GM19025 (cell line): ENCODE data around the gene PPP2R3B.
"Not testable (repeated sequence)": the region's sequence is repeated elsewhere in the genome, so short reads cannot be mapped to it uniquely, and the experiment has no call there.

Source experiments
- ATAC-seq: cut with Tn5 transposase; IDR thresholded peaks from one replicate; pipeline ENCODE4 v1.9.1; 2021; ENCODE audit warnings: mild to moderate bottlenecking, low read depth, moderate library complexity; ENCODE audit not compliant: unreplicated experiment

PPP2R3B gene

GRCh38 chrX:386768-387575, at the start of gene PPP2R3B:
Gene PPP2R3B, minus strand, starts transcription at chrX:386907. Its CDS starts 216 bp downstream, at chrX:386691.
- ATAC-seq: peak; percentile 91

GRCh38 chrX:435536-436122, 48.9 kb upstream of the PPP2R3B start:
- ATAC-seq: no peak

- ATAC-seq: no peak
Observed at GRCh38 chrX:434946-435345, 48.2 kb upstream of the PPP2R3B start.

GRCh38 chrX:433771-434170, 47.1 kb upstream of the PPP2R3B start:
- ATAC-seq: no peak

GRCh38 chrX:432666-433065, 46.0 kb upstream of the PPP2R3B start:
- not testable (repeated sequence) for ATAC-seq

GRCh38 chrX:431492-432111, 44.9 kb upstream of the PPP2R3B start:
- ATAC-seq: no peak

GRCh38 chrX:431056-431455, 44.3 kb upstream of the PPP2R3B start:
- ATAC-seq: no peak

- ATAC-seq: no peak
Observed at GRCh38 chrX:429266-429825, 42.6 kb upstream of the PPP2R3B start.

- ATAC-seq: no peak
Observed at GRCh38 chrX:427812-428725, 41.4 kb upstream of the PPP2R3B start.

- ATAC-seq: no peak
Observed at GRCh38 chrX:426881-427280, 40.2 kb upstream of the PPP2R3B start.

- no peak for ATAC-seq
Observed at GRCh38 chrX:425056-425455, 38.3 kb upstream of the PPP2R3B start.

GRCh38 chrX:421646-422391, 35.1 kb upstream of the PPP2R3B start:
- ATAC-seq: no peak

- ATAC-seq: no peak
Observed at GRCh38 chrX:420496-421223, 34.0 kb upstream of the PPP2R3B start.

GRCh38 chrX:418927-419729, 32.4 kb upstream of the PPP2R3B start:
- ATAC-seq: no peak

- ATAC-seq: not testable (repeated sequence)
Observed at GRCh38 chrX:415498-415897, 28.8 kb upstream of the PPP2R3B start.

- ATAC-seq: no peak
Observed at GRCh38 chrX:413322-414201, 26.9 kb upstream of the PPP2R3B start.

GRCh38 chrX:410296-410695, 23.6 kb upstream of the PPP2R3B start:
- no peak for ATAC-seq
